Stimulated activated naive CD4-positive, alpha-beta T cell (primary cell): Measurements from ENCODE around the gene DAZAP2.

ENCODE experiments used
- DNase-seq, 6 experiments: peaks; one replicate each; lab custom pipeline; 2025; lab: John Stamatoyannopoulos, UW

The DAZAP2 gene, protein sequence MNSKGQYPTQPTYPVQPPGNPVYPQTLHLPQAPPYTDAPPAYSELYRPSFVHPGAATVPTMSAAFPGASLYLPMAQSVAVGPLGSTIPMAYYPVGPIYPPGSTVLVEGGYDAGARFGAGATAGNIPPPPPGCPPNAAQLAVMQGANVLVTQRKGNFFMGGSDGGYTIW

DNA sequence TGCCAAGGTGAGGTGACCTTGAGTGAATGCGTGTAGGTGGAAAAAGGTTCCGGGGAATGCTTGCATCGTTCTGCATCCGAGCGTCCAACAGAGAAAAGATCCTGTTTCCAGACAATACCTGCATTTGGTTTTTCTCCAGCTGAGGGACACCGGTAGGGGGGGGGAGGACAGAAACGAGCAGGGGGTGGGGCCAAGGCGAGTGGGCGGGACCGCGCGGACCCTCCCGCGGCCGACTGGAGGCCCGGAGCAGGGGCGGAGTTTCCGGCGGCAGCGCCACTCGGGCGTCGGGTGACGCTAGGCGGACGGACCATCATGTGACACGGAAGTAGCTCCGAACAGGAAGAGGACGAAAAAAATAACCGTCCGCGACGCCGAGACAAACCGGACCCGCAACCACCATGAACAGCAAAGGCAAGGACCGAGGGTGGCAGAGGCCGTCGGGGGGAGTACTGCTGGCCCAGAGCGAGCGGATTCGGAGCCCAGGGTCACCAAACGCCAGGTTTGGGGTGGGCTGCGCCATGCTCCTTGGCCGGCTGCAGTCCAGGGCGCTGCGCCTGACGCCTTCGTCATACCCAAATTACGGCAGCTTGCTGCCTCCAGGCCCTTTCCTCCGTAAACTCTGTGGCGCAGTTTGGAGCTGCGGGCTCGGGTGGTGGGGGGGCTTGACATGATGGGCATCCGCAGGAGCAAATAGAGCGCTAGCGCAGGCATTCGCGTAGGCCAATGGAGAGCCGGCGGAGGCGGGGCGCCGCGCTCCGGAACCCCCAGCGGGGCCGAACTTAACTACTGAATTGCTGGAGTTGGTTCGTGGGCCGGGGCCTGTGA lies at the start of gene DAZAP2:
DAZAP2 (plus strand) TSS at position 317 of the 825 bp plus-strand sequence; CDS start at position 399, 82 bp downstream.
- peak; percentile 86 to 94 (median 92) for DNase-seq

- no peak for DNase-seq
These were observed 48.8 kb upstream of the DAZAP2 start for GRCh38 chr12:51189790-51190355.

- no peak for DNase-seq
These were observed 47.8 kb upstream of the DAZAP2 start for GRCh38 chr12:51190820-51191219.

- DNase-seq: no peak
These were observed 46.9 kb upstream of the DAZAP2 start for GRCh38 chr12:51191516-51192283.

- DNase-seq: no peak
These were observed 46.3 kb upstream of the DAZAP2 start for GRCh38 chr12:51192284-51192671.

DNA sequence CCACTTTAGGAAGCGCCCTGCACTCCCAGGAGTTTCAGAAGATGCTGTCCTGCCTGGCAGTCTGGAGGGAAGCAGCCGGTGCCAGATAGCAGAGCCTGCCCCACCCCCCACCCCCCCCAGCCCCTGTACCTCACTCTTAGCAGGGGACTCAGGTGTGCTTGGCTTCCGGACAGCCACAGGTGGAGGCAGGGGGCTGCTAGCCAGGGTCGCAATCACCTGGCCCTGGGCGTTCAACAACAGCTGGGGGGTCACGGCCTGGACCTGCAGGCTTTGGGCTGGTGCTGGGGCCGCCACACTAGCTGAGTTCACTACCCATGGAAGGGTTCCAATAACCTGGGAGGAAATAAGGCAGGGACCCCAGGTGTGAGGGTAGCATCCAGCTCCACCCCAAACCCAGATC lies 42.8 kb upstream of the DAZAP2 start:
- DNase-seq: no peak

- no peak for DNase-seq
These were observed 42.1 kb upstream of the DAZAP2 start for GRCh38 chr12:51196547-51196946.

- no peak for DNase-seq
These were observed 40.7 kb upstream of the DAZAP2 start for GRCh38 chr12:51197736-51198567.

- no peak for DNase-seq
These were observed 39.9 kb upstream of the DAZAP2 start for GRCh38 chr12:51198568-51199365.

- no peak for DNase-seq
These were observed 39.2 kb upstream of the DAZAP2 start for GRCh38 chr12:51199366-51199945.

- no peak for DNase-seq
These were observed 38.5 kb upstream of the DAZAP2 start for GRCh38 chr12:51200156-51200555.

DNA sequence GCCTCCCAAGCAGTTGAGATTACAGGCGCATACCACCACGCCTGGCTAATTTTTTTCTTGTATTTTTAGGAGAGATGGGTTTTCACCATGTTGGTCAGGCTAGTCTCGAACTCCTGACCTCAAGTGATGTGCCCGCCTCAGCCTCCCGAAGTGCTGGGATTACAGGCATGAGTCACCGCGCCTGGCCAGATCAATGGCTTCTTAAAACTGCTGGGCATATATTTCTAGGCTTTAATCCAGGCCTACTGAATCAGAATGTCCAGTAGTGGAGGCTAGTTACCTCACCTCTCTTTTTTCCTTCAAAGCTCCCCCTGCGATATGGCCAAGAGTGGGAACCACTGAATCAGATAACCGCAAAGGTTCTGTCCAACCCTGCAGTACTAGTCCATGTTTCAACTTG lies 37.8 kb upstream of the DAZAP2 start:
- no peak for DNase-seq

GRCh38 chr12:51202718-51203117 lies 35.9 kb upstream of the DAZAP2 start:
- DNase-seq: peak in 3 of 6 experiments; percentile 16 to 53 (median 22)

DNA sequence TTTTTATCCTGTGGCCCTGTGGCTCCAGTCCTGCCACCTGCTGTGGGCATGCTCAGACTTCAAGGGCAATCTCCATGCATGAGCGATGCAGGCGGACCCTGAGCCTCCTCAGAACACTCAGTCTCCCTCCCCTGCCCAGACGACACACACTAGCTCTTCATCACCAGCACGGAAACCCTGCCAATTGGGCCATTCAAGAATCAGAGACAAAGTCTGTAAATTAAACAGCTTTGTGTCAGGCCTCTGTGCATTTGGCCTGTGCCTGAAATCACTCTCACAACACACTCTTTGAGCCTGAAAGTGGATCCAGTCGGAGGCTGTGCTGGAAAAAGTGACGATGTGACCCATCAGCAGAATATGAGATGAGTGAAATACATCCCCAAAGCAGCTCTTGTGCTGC lies 33.3 kb upstream of the DAZAP2 start:
- DNase-seq: no peak

GRCh38 chr12:51208016-51208660 lies 30.5 kb upstream of the DAZAP2 start:
- DNase-seq: no peak

DNA sequence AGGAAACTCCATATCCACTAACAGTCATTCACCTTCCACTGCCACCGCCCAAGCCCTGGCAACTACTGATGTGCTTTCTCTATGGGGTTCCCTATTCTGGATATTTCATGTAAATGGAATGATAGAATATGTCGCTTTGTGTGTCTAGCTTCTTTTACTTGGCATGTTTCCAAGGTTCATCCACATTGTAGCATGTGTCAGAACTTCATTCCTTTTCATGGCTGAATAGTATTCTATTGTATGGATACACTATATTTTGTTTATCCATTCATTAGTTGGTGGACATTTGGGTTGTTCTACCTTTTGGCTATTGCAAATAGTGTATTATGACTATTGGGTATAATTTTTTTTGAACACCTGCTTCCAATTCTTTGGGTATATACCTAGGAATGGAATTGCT lies 29.4 kb upstream of the DAZAP2 start:
- DNase-seq: no peak

DNA sequence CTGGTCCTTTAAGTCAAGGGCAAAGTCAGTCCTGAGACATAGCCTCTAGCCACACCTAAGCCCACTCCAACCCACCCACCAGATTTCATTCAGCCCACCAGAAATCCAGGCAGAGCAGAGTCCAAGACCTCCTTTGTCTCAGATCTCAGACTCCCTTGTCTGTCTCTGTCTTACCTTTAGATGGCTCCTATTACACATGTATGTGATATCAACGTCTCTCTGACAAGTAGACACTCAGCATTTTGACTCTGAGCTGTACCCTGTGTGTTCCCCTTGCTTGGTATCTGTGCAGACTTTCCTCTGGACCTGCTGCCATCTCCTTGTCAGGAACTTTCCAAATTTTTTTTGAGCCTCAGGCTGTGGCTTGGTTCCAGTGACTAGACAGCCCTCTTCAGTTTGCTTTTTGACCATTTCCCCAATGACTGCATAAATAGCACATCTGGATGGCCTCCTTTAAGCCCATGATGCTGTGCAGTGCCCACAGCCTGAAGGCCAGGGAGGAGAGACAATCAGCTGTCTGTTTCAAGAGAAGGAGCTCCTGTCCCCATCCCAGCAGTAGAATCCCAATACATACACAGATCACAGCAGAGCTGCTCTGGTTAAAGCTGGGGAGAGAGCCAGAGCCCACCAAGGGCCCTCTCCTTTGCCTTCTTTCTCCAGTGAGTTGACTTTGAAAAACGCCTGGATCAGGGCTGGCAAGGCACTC lies 27.8 kb upstream of the DAZAP2 start:
- DNase-seq: no peak

DNA sequence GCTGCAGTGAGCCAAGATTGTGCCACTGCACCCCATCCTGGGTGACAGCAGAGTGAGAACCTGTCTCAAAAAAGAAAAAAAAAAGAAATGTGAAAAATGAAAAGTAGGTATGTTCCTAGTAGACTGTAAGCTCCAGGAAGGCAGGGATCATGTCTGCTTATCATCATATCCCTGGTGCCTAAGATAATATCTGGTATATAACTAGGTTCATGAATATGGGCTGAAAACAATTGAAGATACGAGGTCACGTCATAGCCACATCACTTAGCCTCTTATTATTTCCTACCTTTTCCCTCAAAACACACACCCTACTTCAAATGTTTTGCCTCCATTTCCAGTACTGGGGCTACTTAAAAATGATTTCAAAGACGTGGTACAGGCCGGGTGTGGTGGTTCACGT lies 23.7 kb upstream of the DAZAP2 start:
- DNase-seq: no peak

GRCh38 chr12:51216642-51217041 lies 22.0 kb upstream of the DAZAP2 start:
- DNase-seq: no peak
